Astrocyte of the hippocampus (primary cell): Measurements from ENCODE around the gene CCNL2.
"Not testable (repeated sequence)": the region's sequence is repeated elsewhere in the genome, so short reads cannot be mapped to it uniquely, and the experiment has no call there.

ENCODE experiments used
- DNase-seq: peaks from one replicate; pipeline ENCODE4 v3.0.0; 2011; ENCODE audit warnings: low read depth, low spot score

CCNL2 gene

DNA sequence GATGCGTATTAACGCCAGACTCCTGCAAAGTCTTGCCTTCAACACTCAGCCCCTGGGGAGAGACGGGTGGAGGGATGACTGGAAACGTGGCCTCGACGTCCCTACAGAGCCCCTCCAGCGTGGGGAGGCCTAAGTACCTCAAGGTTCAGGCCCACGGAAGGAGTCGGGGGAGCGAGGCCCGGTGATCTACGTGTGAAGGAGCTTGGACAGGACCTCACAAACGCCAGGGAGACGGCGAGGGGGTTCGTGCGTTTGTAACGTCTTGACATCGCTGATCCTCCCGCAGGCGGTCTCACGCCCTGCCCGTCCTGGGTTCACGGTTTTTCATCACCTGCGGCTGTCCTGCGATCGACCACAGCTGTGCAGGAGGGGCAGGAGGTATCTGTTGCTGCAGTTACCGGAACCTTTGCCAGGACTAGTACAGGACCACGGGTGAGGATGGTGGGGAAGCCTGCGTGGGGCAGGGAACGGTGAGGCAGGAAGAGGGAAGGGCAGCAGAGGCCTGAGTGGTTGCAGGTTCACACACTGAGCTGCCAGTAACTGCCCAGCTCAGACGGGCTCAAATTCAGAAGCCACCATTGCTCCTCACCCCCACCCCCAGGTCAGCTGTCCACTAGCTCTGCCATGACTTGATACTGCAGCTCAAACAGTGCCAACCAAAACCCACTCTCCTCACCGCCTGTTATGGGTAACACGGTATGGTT, 889 bp upstream of the CCNL2 start:
- DNase-seq: peak; percentile 47

DNA sequence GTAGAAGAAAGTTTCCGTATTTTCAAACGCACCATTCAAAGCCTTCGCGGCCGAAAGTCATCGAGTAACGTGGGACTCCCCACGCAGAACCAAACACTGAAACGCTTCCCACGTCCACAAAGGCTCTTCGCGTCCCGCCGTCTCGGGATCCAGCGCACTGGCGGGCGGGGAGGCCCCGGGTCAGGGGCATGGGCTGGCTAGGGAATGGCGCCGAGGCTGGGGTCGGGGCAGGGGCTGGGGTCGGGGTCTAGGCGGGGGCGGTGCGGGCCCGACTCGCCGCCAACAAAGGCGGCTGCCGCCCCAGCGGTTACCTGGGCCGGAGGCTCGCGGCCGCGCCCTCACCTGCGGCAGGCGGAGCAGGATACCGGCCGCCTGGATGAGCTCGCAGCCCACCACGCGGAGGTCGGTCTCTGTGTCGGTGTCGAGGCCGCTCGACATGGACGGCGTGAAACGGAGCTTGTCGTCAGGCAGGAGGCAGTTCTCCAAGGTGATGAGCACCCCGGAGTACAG, 403 bp downstream of the CCNL2 start:
- DNase-seq: no peak

DNA sequence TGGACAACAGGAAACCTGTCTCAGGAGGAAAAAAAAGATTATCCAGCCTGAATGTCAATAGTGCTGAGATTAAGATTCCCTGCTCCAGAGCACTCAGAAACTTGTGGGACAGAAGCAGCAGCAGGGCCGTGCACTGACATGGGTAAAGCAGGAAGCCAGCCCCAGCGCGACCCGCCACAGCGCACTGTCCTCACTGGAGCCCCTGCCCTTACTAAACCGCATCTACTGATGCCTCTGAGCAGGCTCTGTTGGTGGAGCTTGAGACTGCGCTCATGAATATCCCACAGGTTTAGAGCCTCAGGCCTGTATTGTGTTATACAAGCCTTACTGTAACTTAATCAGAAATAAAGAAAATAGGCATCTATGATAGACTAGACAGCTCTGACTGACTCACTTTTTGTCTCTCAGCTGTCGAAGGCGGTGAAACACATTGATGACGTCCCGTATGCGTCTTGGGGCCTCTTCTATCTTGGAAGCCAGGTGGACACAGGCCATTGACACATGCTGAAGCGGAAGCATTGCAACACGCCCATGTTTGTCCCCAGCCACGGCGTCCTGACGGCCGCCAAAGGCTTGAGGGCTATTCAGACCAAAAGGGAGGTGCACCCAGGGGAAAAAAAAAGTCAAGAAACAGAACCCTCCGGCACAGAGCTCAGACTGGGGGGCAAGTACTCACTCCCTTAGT, 1.2 kb downstream of the CCNL2 start:
- DNase-seq: no peak

DNA sequence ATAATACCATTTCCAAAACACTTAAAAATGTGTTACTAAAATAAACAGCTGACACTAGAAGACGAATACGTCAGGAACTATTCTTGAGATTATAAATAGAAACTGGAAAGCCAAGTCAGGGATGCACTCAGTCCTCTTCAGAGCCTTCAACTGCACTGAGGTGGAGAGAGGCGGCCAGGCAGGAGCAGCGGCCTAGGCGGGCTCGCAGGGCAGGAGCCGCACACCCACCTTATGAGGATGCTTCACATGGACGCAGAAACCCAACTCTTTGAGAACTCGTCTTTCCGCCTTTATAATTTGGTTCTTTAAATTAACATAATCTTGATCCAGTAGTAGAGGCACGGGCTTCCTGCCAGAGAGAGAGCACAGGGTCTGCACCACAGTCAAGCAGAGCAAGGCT, 4.0 kb downstream of the CCNL2 start:
- DNase-seq: no peak

DNA sequence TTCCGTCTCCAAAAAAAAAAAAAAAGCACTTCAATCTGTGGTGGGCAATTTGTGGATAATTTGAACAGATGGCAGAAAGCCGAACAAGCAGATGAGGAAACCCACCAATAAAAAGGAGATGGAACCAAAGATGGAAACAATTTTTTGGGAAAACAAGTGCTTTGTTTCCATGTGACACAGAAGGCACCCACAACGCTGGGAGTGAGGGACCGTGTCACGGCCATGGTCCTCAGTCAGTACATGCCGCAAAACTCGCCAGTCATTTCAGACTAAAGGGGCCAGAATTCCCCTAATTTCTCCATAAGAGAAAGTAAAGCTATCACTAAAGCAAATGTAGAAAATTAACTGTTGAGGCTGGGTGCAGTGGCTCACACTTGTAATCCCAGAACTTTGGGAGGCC, 5.0 kb downstream of the CCNL2 start:
- DNase-seq: no peak

DNA sequence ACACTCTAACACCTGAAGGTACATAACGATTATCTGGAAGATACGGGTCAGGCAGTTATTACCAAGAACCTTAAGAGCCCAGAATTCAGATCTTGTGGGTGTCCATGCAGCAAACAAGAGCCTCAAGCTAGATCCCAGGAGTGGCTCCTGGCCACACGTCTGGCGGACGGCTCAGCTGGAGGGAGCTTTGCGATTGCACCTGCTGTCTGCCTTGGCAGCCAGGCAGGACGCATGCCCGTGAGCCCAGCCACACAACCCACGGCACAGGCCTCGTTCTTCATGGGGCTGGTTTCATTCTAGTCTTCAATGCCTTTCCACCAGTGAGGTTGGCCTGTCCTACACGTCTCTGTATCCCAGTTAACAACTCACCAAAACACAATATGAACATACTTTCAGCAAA, 5.7 kb downstream of the CCNL2 start:
- DNase-seq: no peak

DNA sequence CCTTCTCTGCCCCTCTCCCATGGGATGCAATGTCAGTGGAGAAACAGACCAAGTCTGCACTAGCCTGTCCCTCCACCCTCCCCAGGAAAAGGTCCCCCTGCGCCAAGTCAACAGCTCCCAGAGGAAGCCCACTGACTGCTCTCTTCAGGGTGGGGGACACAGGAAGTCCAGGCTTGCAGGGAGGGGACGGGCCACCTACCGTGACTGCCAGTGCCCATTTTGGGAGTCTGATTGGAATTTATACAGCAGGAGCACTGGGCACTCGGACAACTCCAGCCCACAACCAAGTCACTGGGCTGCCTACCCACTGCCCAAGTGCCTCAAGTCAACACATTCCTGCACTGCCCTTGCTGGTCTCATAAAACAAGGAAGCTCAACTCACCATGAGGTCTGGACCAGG, 6.1 kb downstream of the CCNL2 start:
- DNase-seq: no peak

DNA sequence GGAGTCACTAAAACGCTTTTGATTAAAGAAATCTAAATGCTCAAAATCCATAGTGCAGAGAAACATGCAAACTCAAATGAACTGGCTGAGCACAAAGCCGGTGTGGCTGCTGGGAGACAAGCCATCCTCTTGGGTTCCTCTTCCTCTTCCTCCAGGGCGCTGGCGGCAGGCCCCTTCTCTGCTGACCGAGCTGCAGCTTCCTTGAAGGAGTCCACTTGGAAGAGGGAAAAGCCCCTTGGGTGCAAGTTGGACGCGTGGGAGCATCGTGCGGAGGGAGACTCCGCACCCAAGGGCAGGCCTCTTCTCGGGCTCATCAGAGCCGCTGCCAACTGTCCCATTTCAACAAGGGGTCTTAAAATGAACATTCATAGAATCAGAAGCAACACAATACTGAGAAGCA, 7.9 kb downstream of the CCNL2 start:
- no peak for DNase-seq

DNA sequence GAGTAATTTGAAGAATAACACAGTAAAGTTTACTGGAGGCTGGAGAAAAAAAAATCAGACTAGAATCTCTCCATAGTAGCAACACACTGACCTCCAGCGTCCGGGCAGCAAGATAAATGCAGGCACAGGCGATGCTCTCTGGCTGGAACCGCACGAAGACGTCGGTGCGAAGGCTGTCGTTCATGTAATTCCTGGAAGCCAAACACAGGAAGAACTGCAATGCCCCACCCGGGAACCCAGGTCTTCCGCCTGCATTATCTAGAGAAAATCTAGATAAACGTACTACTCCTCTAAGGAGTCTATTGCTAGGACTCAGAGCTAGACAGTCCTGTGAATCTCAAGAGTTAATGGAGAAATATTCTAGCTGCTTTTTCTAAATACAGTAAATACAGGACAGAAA, 8.5 kb downstream of the CCNL2 start:
- DNase-seq: no peak

DNA sequence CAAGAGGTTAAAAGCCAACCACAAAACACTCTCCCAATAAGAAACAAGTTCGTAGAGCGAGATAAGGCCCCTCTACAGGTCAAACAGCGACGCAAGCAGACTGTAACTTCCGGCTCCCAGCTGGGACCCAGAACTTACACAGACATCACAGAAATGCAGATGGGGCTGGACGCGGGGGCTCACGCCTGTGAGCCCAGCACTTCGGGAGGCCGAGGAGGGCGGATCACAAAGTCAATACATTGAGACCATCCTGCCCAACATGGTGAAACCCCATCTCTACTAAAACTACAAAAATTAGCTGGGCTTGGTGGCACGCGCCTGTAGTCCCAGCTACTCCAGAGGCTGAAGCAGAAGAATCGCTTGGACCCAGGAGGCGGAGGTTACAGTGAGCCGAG, 11.1 kb downstream of the CCNL2 start:
- no peak for DNase-seq

DNA sequence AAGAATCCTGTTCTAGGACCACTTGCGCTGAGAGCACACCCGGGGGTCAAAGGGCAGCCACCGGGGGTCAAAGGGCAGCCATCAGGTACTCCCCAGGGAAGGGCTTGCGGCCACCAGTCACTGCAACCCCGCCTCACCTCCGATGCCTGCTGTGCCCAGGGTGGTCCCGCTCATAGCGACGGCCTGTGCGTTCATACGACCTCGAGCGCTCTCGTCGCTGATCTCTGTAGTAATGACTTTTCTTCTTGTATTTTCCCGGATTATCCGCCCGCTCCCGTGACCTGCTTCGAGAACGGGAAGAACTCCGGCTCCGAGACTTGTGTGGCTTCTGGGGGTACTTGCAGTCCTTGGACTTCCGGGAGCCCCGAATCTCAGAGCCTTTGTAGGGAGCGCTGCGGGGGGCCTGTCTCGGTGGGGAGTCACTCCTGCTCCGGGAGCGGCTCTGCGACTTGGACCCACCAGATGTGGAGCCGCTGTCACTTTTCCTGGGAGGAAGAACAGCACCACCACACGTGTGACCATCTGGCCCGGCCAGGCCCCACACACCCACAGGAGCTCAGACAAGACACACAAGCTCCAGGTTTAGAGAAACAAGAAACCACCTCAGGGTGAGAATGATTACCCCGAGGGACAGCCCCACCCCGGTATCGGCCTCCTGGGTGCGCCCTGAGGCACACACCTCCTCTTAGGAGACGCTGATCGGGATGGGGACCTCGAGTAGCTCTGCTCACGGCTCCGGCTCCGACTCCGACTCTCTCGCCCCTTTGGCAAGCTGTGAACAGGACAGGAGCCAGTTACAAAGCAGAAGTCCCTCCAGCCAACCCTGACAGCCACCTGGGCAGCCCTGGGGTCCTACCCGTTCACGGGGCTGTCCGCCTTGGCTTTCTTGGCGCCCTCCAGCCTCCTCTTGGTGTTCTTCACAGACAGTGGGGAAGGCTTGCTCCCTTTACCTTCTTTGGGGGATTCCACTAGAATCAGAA, 11.7 kb downstream of the CCNL2 start:
- no peak for DNase-seq

DNA sequence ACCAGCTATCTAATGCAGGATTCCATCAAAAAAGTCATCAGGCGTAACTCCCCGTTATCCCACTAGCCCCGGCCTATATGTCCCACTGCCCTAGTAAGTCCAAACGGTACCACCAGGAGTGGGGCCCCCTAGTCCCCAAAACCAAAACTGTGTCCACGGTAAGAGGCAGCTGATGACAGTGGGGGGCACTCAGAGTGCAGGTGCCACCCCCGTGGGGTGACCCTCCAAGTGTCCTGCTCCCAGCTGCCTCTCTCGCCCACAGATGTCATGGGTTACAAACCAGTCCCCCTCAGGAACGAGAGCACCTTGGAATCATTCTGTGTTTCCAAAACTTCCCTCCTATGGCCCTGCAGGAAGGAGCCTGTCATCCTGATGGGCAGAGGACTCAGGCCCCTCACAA, 13.2 kb downstream of the CCNL2 start:
- no peak for DNase-seq

DNA sequence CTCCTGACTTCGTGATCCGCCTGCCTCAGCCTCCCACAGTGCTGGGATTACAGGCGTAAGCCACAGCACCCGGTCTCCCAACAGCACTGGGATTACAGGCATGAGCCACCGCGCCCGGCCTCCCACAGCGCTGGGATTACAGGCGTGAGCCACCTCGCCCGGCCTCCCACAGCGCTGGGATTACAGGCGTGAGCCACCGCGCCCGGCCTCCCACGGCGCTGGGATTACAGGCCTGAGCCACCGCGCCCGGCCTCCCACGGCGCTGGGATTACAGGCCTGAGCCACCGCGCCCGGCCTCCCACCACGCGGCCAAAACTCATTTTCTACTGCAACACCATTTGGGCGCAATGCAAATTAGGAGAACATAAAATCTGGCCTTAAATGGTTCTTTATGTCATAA, 13.8 kb downstream of the CCNL2 start:
- DNase-seq: not testable (repeated sequence)

DNA sequence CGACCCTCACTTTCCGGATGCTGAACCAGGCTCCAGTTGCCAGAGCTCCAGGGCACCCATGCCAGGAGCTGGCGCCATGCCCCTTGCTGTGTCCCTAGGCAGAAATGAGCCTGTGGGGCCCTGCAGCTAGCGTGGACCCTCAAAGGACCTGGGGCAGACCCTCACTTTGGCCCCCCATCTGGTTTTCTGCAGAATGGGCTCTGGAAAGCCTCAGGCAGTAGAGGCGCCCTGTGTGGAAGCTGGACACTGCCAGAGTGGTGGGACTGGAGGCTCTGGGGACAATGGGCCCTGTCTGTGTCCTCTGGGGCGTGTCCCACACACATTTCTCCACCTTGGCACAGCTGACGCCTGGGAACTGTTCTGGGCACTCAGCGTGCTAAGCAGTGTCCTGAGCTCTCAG, 17.8 kb downstream of the CCNL2 start:
- DNase-seq: no peak

DNA sequence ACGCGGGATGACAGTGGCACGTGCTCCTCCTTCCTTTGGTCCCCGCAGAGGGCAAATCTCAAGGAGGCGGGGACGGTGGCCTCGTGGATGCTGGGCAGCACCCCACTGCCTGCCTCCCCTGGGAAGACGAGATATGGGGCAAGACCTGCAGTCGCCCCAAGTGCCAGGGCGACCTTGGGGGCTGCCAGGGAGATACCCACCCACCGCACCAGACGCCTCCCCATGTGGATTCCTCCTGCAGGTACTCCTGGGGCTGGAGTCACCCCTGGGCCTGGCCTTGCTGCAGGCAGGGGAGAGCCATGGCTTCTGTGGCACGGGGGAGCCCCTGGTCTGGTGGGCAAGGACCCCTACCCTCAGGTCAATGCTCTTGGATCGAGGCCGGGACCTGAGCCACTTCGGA, 18.3 kb downstream of the CCNL2 start:
- DNase-seq: no peak

DNA sequence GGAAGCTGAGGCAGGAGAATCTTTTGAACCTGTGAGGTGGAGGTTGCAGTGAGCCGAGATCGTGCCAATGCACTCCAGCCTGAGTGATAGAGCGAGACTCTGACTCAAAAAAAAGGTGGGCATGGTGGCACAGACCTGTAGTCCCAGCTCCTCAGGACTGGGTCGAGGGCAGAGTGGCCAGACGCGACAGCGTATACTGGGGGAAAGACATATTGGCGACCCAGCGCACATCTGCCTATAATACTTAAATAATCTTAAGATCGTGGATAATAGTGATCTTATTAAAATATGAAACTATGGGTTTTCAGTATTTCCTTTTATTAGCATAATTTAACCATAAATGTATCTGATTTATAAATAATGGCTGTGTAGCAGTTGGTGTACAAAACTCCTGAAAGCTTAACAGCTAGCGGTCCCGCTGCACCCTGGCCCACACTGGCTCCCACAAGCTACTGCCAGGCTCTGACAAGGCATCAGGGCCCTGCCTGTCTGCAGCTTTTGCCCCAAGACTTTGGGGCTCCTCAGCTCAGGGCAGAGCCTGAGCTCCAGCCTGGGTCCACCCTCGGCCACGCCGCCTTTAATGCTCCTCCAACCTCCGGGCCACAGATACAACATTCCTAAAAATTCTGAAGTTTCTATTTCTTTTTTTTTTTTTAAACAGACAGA, 21.5 kb downstream of the CCNL2 start:
- DNase-seq: no peak

DNA sequence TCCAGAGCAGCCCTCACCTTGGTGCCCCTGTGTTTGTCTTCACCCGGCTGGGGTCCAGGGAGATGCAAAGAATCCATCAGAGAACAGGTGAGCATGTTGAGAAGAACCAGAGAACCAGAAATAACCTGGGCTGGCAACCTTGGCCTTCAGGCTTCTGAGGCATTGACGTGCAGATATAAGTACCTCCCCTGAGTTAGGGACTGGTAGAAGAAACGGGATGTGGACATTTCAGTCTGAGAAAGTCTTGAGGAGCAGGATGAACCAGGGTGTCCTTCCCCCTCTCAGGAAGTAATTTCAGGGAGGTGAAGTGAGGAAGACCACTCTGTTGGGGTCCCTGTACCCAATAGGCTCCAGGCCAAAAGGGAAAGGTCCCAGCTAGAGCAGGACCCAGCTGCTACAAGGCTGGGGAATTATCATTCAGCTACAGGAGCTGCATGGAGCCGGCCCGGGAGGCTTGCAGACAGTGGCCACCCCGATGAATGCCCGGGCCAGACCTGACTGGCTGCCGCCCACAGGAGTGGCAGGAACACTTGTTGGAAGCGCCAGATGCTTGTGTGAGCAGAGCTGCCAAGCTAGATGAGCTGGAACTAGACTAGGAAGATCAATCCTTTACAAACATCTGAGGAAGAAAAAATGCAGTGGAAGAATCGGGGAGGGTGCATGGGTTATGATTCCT, 22.4 kb downstream of the CCNL2 start:
- DNase-seq: no peak

DNA sequence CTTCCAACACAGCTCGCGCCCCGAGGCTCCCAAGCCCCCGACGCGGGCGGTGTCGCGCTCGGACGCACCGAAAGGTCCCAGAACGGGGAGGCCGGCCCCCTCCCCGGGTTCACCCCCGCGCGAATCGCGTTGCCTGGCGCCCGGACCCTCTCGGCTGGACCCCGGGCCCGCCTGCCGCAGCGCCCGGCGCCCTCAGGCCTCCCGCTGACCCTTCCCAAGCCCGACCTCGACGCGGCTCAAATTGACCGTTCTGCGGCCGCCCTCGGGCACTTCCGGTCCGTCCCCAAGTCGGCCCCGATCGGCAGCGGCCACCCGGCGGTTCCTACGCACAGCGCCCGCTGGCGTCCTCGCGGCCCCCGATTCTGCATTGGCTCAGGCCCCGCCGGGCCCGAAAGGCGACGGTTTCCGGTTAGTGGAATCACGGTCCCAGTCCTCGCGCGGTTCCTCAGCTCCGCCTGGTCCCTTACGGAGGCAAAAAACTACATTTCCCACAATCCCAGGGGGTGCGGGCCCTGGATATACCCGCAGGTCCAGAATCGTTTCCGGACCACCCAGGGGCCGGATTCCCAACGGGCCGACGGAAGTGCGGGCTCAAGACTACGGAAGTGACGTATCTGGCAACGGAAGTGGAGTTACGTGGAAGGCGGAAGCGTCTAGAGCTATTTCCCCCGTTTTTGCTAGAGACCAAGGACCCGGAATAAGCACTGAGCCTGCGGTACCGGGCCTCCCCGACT, 24.0 kb downstream of the CCNL2 start, which contains the start of gene AURKAIP1:
TSS of gene AURKAIP1 (minus strand) at position 279 of the 734 bp plus-strand sequence. CDS start 451 bp downstream, outside the sequence.
- peak; percentile 100 for DNase-seq

DNA sequence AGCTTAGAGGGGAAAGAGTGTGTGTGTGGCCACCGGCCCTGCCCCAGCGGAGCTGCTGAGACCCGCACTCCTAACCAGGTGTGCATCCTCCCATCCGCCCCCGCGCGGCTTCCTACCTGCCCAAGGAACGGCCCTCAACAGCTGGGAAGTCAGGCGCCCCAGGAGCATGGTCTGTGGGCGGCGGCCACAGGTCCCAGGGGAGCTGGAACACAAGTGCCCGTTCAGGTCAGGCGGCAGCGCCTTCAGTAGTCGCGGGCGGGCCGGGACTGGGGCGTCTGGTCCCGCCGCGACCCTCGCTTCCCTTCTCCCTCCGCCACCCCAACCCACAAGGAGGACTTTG, 24.6 kb downstream of the CCNL2 start:
- no peak for DNase-seq

DNA sequence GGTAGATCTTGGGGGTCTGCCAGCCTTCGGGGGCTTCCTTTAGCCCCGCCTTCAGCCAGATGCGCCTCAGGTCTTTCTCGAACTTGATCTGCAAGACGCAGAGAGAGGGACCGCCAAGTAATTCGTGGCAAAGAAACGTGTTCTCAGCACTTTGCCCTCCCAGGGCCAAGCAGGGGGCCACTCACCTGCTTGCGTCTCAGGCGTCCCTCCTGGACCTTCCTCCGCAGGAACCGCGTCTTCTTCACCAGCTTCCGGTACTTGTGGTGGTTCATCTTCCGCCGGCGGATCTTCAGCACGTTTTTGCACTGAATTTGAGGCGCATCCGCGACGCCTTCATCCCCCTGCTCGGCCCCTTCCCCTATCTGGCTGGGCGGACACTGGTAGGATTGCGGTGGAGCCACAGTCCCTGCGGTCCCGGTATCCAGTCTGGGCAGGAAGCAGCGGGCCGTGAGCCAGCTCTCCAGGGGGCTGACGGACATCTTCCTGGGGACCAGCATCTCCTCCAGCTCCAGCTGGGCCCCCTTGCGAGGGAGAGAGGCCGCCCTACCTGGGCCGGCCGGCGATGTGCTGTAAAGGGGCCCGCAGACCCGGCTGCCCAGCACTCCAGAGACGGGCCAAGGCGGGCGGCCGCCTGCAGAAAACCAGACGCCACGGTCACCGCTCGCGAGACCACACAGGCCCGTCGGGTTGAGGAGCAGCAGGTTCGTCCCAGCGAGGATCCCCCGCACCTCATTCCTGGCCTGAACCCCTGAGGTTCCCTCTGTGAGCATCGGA, 25.1 kb downstream of the CCNL2 start:
- no peak for DNase-seq
